HL-60 (cell line): Measurements from ENCODE around the gene PRRT3.
"Not testable (repeated sequence)": the region's sequence is repeated elsewhere in the genome, so short reads cannot be mapped to it uniquely, and the experiment has no call there.

Source experiments
- DNase-seq, 2 experiments: peaks; one replicate each; pipeline ENCODE4 v3.0.0-alpha.2; 2010 to 2020; ENCODE audit warnings: low read depth in 1 of 2, low spot score in 1 of 2
- H3K27ac ChIP-seq: fragments of 250-450 bp; sonication (Bioruptor Pico); replicated peaks from 2 replicates; pipeline ENCODE4 v1.5.1; 2020; ENCODE audit warnings: mild to moderate bottlenecking, moderate library complexity
- H3K27me3 ChIP-seq: fragments of 250-450 bp; sonication (Bioruptor Pico); 2 replicates; pipeline ENCODE4 v1.5.1; 2021; ENCODE audit warnings: mild to moderate bottlenecking, moderate library complexity; ENCODE audit not compliant: insufficient read depth, poor library complexity, severe bottlenecking
- H3K4me3 ChIP-seq: replicated peaks from 2 replicates; pipeline ENCODE4 v1.5.1; 2011; ENCODE audit warnings: mild to moderate bottlenecking, control low read depth, low read length; ENCODE audit not compliant: insufficient read depth
- CTCF ChIP-seq: IDR thresholded peaks from one replicate; pipeline ENCODE4 v1.5.1; 2011; ENCODE audit warnings: low read length, control low read depth, inconsistent platforms; ENCODE audit not compliant: insufficient read depth
- GABPA ChIP-seq: IDR thresholded peaks from 2 replicates; pipeline ENCODE4 v1.6.1; 2012; ENCODE audit warnings: low read depth
- POLR2AphosphoS5 ChIP-seq: IDR thresholded peaks from 2 replicates; pipeline ENCODE4 v1.6.1; 2012; ENCODE audit warnings: low read depth
- REST ChIP-seq: IDR thresholded peaks from 2 replicates; pipeline ENCODE4 v1.6.1; 2012; ENCODE audit warnings: low read depth; ENCODE audit not compliant: insufficient replicate concordance
- SPI1 ChIP-seq: IDR thresholded peaks from 2 replicates; pipeline ENCODE4 v1.6.1; 2012; ENCODE audit warnings: low read depth, mild to moderate bottlenecking, borderline replicate concordance

PRRT3 gene

GRCh38 chr3:9898467-9899241 is 53.6 kb downstream of the PRRT3 start:
- TF ChIP-seq POLR2AphosphoS5 = no peak
- TF ChIP-seq GABPA = no peak
- no peak for TF ChIP-seq REST
- no peak for TF ChIP-seq CTCF
- no peak for TF ChIP-seq SPI1
- no peak overlapping the region for H3K27ac ChIP-seq

GRCh38 chr3:9897408-9898372 is 54.5 kb downstream of the PRRT3 start:
- DNase-seq = no peak
- Histone ChIP-seq H3K4me3 (no peak overlapping the region), H3K27ac (no peak overlapping the region; the same call in 1 of the 2 replicates), H3K27me3 (no peaks in the 10 kb centered on the region)
- no peak for TF ChIP-seq CTCF
- TF ChIP-seq SPI1 = no peak
- no peak for TF ChIP-seq REST
- no peak for TF ChIP-seq POLR2AphosphoS5
- TF ChIP-seq GABPA = no peak

More at GRCh38 chr3:9898467-9899241, 53.6 kb downstream of the PRRT3 start:
- no peaks in the 10 kb centered on the region for H3K27me3 ChIP-seq
- H3K4me3 ChIP-seq = no peak overlapping the region
- no peak for DNase-seq

- H3K27ac ChIP-seq = peak overlapping the region; percentile 16; the same call in 1 of the 2 replicates
- not testable (repeated sequence) for H3K27me3 ChIP-seq, H3K4me3 ChIP-seq, DNase-seq
Observed at GRCh38 chr3:9896755-9897407, 55.3 kb downstream of the PRRT3 start.

GRCh38 chr3:9895715-9896114 is 56.5 kb downstream of the PRRT3 start:
- not testable (repeated sequence) for H3K27me3 ChIP-seq, H3K4me3 ChIP-seq, DNase-seq, H3K27ac ChIP-seq
